GM19397 (cell line): Measurements from ENCODE around the gene MARCHF9.

Experiments used
- ATAC-seq: cut with Tn5 transposase; IDR thresholded peaks from one replicate; pipeline ENCODE4 v1.9.1; 2021; ENCODE audit warnings: mild to moderate bottlenecking, moderate library complexity; ENCODE audit not compliant: unreplicated experiment

Gene MARCHF9

DNA sequence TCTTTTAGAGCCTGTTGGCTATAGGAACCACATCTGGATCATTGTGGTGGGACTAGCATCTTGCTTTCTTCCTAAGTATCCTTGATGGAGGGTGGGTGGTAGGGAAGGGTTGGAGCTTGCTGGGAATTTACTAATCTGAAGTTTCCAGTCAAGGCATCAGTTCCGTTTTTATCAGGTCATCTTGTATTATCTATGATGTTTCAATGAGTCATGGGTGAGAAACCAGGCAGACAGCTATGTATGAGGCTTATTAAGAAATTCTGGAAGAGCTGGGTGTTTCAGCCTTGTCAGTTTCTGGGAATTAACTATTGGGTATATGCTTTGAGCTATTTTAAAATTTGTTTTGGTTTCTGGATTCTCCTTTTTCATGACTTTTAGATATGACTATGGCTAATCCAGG, 39.0 kb downstream of the MARCHF9 start:
- ATAC-seq: no peak

GRCh38 chr12:57795354-57795753, 40.5 kb downstream of the MARCHF9 start:
- no peak for ATAC-seq

GRCh38 chr12:57796996-57797395, 42.1 kb downstream of the MARCHF9 start:
- ATAC-seq: no peak

DNA sequence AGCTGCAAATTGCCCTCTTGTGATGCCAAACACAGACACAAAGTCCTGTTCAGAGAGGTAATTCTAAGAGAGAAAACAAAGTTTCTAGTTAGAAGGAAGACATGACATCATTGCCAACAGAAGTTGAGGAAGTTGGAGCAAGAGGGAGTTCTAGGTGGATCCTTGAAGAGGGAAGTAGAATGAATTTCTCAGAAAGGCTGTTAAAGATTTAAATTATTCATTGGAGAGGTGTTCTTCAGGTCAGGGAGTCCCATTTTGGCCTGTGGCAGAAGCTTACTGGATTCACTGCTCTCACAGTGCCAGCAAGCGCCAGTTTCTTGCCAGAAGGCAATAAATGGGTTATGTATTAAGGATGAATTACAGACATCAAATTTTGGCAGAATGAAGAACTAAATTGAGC, 43.0 kb downstream of the MARCHF9 start:
- ATAC-seq: no peak

- ATAC-seq: no peak
Measured at GRCh38 chr12:57800965-57801364, 46.1 kb downstream of the MARCHF9 start.

- ATAC-seq: no peak
Measured at GRCh38 chr12:57802607-57803006, 47.7 kb downstream of the MARCHF9 start.

DNA sequence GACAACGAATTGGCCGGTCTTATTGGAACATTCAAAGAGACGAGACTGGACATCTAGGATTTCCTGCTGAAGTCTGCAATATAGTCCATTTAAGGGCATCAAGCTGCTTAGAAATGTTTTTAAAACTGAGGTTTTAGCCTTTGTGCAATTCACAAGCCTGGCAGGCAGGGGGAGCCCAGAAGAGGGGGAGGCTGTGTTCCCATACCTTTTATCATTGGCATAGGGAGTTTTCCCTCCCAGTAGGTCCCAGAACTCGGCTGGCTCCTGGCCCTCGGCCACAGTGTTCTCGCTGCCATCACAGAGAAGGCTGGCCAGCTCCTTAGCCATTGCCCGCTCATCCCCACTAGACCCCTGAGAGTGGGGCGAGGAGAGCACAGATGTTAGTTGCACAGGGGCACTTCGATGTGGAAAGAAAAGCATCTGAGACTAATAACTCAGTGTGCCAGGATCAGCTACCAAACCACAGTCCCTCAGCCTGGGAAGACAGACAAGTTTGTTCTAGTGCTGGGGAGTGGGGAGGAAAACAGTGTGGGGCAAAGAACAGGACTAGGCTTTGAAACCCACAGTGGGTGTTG, 48.5 kb downstream of the MARCHF9 start:
- ATAC-seq: no peak

- no peak for ATAC-seq
Measured at GRCh38 chr12:57806677-57807076, 51.8 kb downstream of the MARCHF9 start.

DNA sequence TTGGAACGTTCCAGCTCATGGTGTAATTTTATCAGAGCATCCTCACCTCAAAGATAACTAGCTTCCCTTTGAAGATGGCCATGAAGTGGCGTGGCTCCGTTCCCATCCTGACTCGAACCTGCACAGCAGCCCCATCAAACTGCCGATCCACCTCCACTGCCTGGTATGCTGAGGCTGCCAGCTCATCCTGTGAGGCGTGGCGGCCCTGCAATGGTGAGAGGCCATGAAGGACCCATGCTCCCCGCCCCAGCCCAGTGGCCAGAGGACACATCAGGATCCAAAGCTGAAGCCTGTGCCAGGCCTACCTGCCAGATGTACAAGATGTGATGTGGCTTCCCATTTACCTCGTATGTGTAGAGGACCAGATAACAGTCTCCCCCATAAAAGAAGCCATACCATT, 52.4 kb downstream of the MARCHF9 start:
- ATAC-seq: no peak

GRCh38 chr12:57808351-57808750, 53.4 kb downstream of the MARCHF9 start:
- ATAC-seq: no peak

GRCh38 chr12:57809425-57809824, 54.5 kb downstream of the MARCHF9 start:
- no peak for ATAC-seq
